Measurements from ENCODE around the gene GUCY2D. TPM values are rescaled to one million over a fixed set of nuclear protein-coding genes. Genes with fewer than 3 reads are reported as not detected.
A peak's percentile ranks its signal among the peaks of the same experiment; 100 is the strongest.
"Not testable (repeated sequence)": the region's sequence is repeated elsewhere in the genome, so short reads cannot be mapped to it uniquely, and the experiment has no call there.

The GUCY2D gene
- total RNA-seq = not detected
- 0.22 TPM for polyA plus RNA-seq

- no peak within 1 kb of the TSS for H3K4me3 ChIP-seq (ENCODE audit: low read length)
- no peaks in the 10 kb centered on the region for H3K9me3 ChIP-seq (ENCODE audit: low read length)
- Mint-ChIP-seq H3K36me3 (peaks cover 0 to 5% (median 0%) of the 10 kb centered on the region in 3 donors), H3K27me3 (peaks cover 50 to 62% of the 10 kb centered on the region in 2 donors), H3K27ac (peak within 1 kb of the TSS in 2 of 8 donors; percentile 21 to 73), H3K4me1 (peaks cover 6 to 11% (median 7%) of the 10 kb centered on the region in 3 donors), H3K4me3 (peak within 1 kb of the TSS in 6 of 7 donors; percentile 55 to 76 (median 70)), H3K9me3 (no peaks in the 10 kb centered on the region)
- H3K36me3 ChIP-seq (ENCODE audit: insufficient read depth, low read length) = no peaks in the 10 kb centered on the region
- DNase-seq = no peak
- no peak within 1 kb of the TSS for H3K27ac ChIP-seq (ENCODE audit: low read depth, low read length)
- ChIA-PET CTCF (interaction anchor here (1.1 to 1.6 kb wide), 3 partner anchors 12 to 39 kb away, joined by 4 to 12 read pairs (median 4); no protein-coding TSS in a partner anchor), POLR2A (no interaction called here)
- peaks cover 18% of the 10 kb centered on the region for H3K27me3 ChIP-seq (ENCODE audit: insufficient read depth, low read length, poor library complexity, severe bottlenecking)
- peaks cover 6% of the 10 kb centered on the region for H3K4me1 ChIP-seq (ENCODE audit: insufficient read depth, low read length)
Measured at GRCh38 chr17:8001976-8002720, at the start of gene GUCY2D. TSS of gene GUCY2D (plus strand) at chr17:8002615. CDS start at chr17:8003048, 433 bp downstream.

GRCh38 chr17:7953266-7953665 lies 49.1 kb upstream of the GUCY2D start:
- H3K9me3 Mint-ChIP-seq; H3K9me3 ChIP-seq (ENCODE audit: low read length); H3K4me3 ChIP-seq (ENCODE audit: low read length); DNase-seq; H3K27me3 ChIP-seq (ENCODE audit: insufficient read depth, low read length, poor library complexity, severe bottlenecking); H3K27ac Mint-ChIP-seq; H3K4me1 ChIP-seq (ENCODE audit: insufficient read depth, low read length); H3K36me3 ChIP-seq (ENCODE audit: insufficient read depth, low read length); H3K4me1 Mint-ChIP-seq; H3K27me3 Mint-ChIP-seq; POLR2A ChIA-PET; H3K27ac ChIP-seq (ENCODE audit: low read depth, low read length); H3K4me3 Mint-ChIP-seq: not testable (repeated sequence)
- CTCF ChIA-PET = interaction anchor here (1.1 kb wide), 1 partner anchor 37 kb away, joined by 3 read pairs; the partner anchor contains the start of gene RNF227
- H3K36me3 Mint-ChIP-seq = peaks cover 0 to 15% (median 11%) of the 10 kb centered on the region in 3 donors

- DNase-seq = no peak
- no peaks in the 10 kb centered on the region for H3K27me3 ChIP-seq (ENCODE audit: insufficient read depth, low read length, poor library complexity, severe bottlenecking)
- H3K9me3 ChIP-seq (ENCODE audit: low read length) = no peaks in the 10 kb centered on the region
- no peak overlapping the region for H3K4me3 ChIP-seq (ENCODE audit: low read length)
- CTCF ChIA-PET = interaction anchor here (1.5 kb wide), 1 partner anchor 35 kb away, joined by 5 read pairs; no protein-coding TSS in a partner anchor
- no peak overlapping the region for H3K27ac Mint-ChIP-seq
- H3K9me3 Mint-ChIP-seq = no peaks in the 10 kb centered on the region
- peaks cover 0 to 1% (median 0%) of the 10 kb centered on the region in 3 donors for H3K36me3 Mint-ChIP-seq
- POLR2A ChIA-PET = no interaction called here
- H3K27ac ChIP-seq (ENCODE audit: low read depth, low read length) = no peak overlapping the region
- no peaks in the 10 kb centered on the region for H3K36me3 ChIP-seq (ENCODE audit: insufficient read depth, low read length)
- peaks cover 4 to 10% (median 5%) of the 10 kb centered on the region in 3 donors for H3K4me1 Mint-ChIP-seq
- no peaks in the 10 kb centered on the region for H3K4me1 ChIP-seq (ENCODE audit: insufficient read depth, low read length)
- H3K27me3 Mint-ChIP-seq = peaks cover 4 to 10% of the 10 kb centered on the region in 2 donors
- no peak overlapping the region for H3K4me3 Mint-ChIP-seq
Measured at GRCh38 chr17:7955414-7956227, 46.8 kb upstream of the GUCY2D start.

- Mint-ChIP-seq H3K36me3 (no peaks in the 10 kb centered on the region), H3K4me3 (no peak overlapping the region), H3K9me3 (no peaks in the 10 kb centered on the region), H3K27ac (peak overlapping the region in 1 of 8 donors; percentile 32), H3K27me3 (peaks cover 5 to 16% of the 10 kb centered on the region in 2 donors), H3K4me1 (peaks cover 2 to 6% (median 3%) of the 10 kb centered on the region in 3 donors)
- no peak overlapping the region for H3K4me3 ChIP-seq (ENCODE audit: low read length)
- H3K27me3 ChIP-seq (ENCODE audit: insufficient read depth, low read length, poor library complexity, severe bottlenecking) = no peaks in the 10 kb centered on the region
- ChIA-PET POLR2A (no interaction called here), CTCF (interaction anchor here (1.5 kb wide), 1 partner anchor 34 kb away, joined by 5 read pairs; no protein-coding TSS in a partner anchor)
- no peaks in the 10 kb centered on the region for H3K9me3 ChIP-seq (ENCODE audit: low read length)
- no peaks in the 10 kb centered on the region for H3K4me1 ChIP-seq (ENCODE audit: insufficient read depth, low read length)
- no peak overlapping the region for H3K27ac ChIP-seq (ENCODE audit: low read depth, low read length)
- no peaks in the 10 kb centered on the region for H3K36me3 ChIP-seq (ENCODE audit: insufficient read depth, low read length)
- DNase-seq = no peak
Measured at GRCh38 chr17:7956228-7956965, 46.0 kb upstream of the GUCY2D start.

GRCh38 chr17:7959503-7960253 lies 42.7 kb upstream of the GUCY2D start:
- CTCF ChIA-PET = interaction anchor here (1.0 kb wide), 1 partner anchor 31 kb away, joined by 3 read pairs; no protein-coding TSS in a partner anchor
- Mint-ChIP-seq H3K36me3 (no peaks in the 10 kb centered on the region), H3K4me1 (no peaks in the 10 kb centered on the region), H3K4me3 (no peak overlapping the region), H3K27me3 (peaks cover 5 to 16% of the 10 kb centered on the region in 2 donors), H3K27ac (no peak overlapping the region), H3K9me3 (no peaks in the 10 kb centered on the region)
- no peaks in the 10 kb centered on the region for H3K9me3 ChIP-seq (ENCODE audit: low read length)
- H3K27ac ChIP-seq (ENCODE audit: low read depth, low read length) = no peak overlapping the region
- H3K4me1 ChIP-seq (ENCODE audit: insufficient read depth, low read length) = no peaks in the 10 kb centered on the region
- no peak for DNase-seq
- no peaks in the 10 kb centered on the region for H3K27me3 ChIP-seq (ENCODE audit: insufficient read depth, low read length, poor library complexity, severe bottlenecking)
- POLR2A ChIA-PET = no interaction called here
- H3K4me3 ChIP-seq (ENCODE audit: low read length) = no peak overlapping the region
- no peaks in the 10 kb centered on the region for H3K36me3 ChIP-seq (ENCODE audit: insufficient read depth, low read length)

GRCh38 chr17:7961421-7961820 lies 41.0 kb upstream of the GUCY2D start:
- H3K27me3 Mint-ChIP-seq = peaks cover 5 to 16% of the 10 kb centered on the region in 2 donors

GRCh38 chr17:7967751-7968150 lies 34.7 kb upstream of the GUCY2D start:
- Mint-ChIP-seq H3K4me3 (no peak overlapping the region), H3K9me3 (no peaks in the 10 kb centered on the region), H3K27me3 (peaks cover 5 to 24% of the 10 kb centered on the region in 2 donors), H3K27ac (no peak overlapping the region), H3K4me1 (no peaks in the 10 kb centered on the region), H3K36me3 (no peaks in the 10 kb centered on the region)
- ChIA-PET CTCF (no interaction called here), POLR2A (interaction anchor here (0.5 kb wide), 1 partner anchor 78 kb away, joined by 3 read pairs; no protein-coding TSS in a partner anchor)
- Histone ChIP-seq H3K9me3 (ENCODE audit: low read length) (no peaks in the 10 kb centered on the region), H3K4me1 (ENCODE audit: insufficient read depth, low read length) (no peaks in the 10 kb centered on the region), H3K36me3 (ENCODE audit: insufficient read depth, low read length) (no peaks in the 10 kb centered on the region), H3K27ac (ENCODE audit: low read depth, low read length) (no peak overlapping the region), H3K27me3 (ENCODE audit: insufficient read depth, low read length, poor library complexity, severe bottlenecking) (no peaks in the 10 kb centered on the region), H3K4me3 (ENCODE audit: low read length) (no peak overlapping the region)
- DNase-seq = no peak

More at GRCh38 chr17:7961421-7961820, 41.0 kb upstream of the GUCY2D start:
- H3K4me1 Mint-ChIP-seq = no peaks in the 10 kb centered on the region
- H3K9me3 Mint-ChIP-seq = no peaks in the 10 kb centered on the region
- Histone ChIP-seq H3K9me3 (ENCODE audit: low read length) (no peaks in the 10 kb centered on the region), H3K4me3 (ENCODE audit: low read length) (no peak overlapping the region), H3K36me3 (ENCODE audit: insufficient read depth, low read length) (no peaks in the 10 kb centered on the region), H3K27me3 (ENCODE audit: insufficient read depth, low read length, poor library complexity, severe bottlenecking) (no peaks in the 10 kb centered on the region), H3K4me1 (ENCODE audit: insufficient read depth, low read length) (no peaks in the 10 kb centered on the region), H3K27ac (ENCODE audit: low read depth, low read length) (no peak overlapping the region)
- ChIA-PET CTCF (no interaction called here), POLR2A (no interaction called here)
- H3K36me3 Mint-ChIP-seq = no peaks in the 10 kb centered on the region
- H3K4me3 Mint-ChIP-seq = no peak overlapping the region
- DNase-seq = no peak
- no peak overlapping the region for H3K27ac Mint-ChIP-seq

Data from CD8-positive, alpha-beta memory T cell (primary cell).